Lower leg skin (tissue), 4 donors: ENCODE results near the gene EFCAB11. TPM values are rescaled to one million over a fixed set of nuclear protein-coding genes. Genes with fewer than 3 reads are reported as not detected.

ENCODE experiments used
- DNase-seq, 2 donors: peaks; one replicate each; pipeline ENCODE4 v3.0.0-alpha.2; 2019; ENCODE audit warnings: low spot score in 2 of 2
- H3K4me3 ChIP-seq: fragments of 200-600 bp; sonication (generic); 2 replicates; pipeline ENCODE4 v1.5.1; 2017; ENCODE audit warnings: mild to moderate bottlenecking, low read depth; ENCODE audit not compliant: poor library complexity, severe bottlenecking
- CTCF ChIP-seq, 3 donors: fragments of 450-650 bp; IDR thresholded peaks; one replicate each; pipeline ENCODE4 v1.5.1; 2016; ENCODE audit warnings: antibody characterized with exemption in 3 of 3, mild to moderate bottlenecking in 3 of 3, moderate library complexity in 2 of 3
- POLR2A ChIP-seq, 2 donors: fragments of 450-650 bp; IDR thresholded peaks; one replicate each; pipeline ENCODE4 v1.6.1; 2016 to 2017; ENCODE audit warnings: antibody characterized with exemption in 2 of 2, mild to moderate bottlenecking in 1 of 2, moderate library complexity in 1 of 2
- WGBS, 2 donors: methylation state at CpG; one replicate each; pipeline ENCODE4 v1.1.5; 2018; 5-methylcytosine and 5-hydroxymethylcytosine counted together
- intact Hi-C: fragments of 100-400 bp; cut with DNase I; formaldehyde crosslinking; loops from one replicate; pipeline ENCODE4 v1.15.0; 2023; ENCODE audit warnings: low total_unique reads
- total RNA-seq, 4 donors: library from RNA; depleted of rRNA; stranded (reverse); fragments of >200 nt; gene quantifications; one replicate each; pipeline ENCODE4 v1.1.0, GENCODE V29; 2016

The EFCAB11 gene
- total RNA-seq, 4 donors from 2014 or later: 2.6 to 9.6 (median 4.7) TPM

- intact Hi-C loops: no loop called here
- TF ChIP-seq POLR2A (IDR thresholded peaks at IDR 0.05) (no peak), CTCF (IDR thresholded peaks at IDR 0.05) (no peak)
- WGBS, 2 donors: 84 to 89% methylated on average over 3 of the region's 3 CpGs
- H3K4me3 ChIP-seq: no peak overlapping the region
- DNase-seq: no peak
Measured at GRCh38 chr14:89775946-89776345, 178.6 kb downstream of the EFCAB11 start.

- no peak for DNase-seq
- intact Hi-C loops: no loop called here
- no peak overlapping the region for H3K4me3 ChIP-seq
- TF ChIP-seq POLR2A (IDR thresholded peaks at IDR 0.05): no peak
- no peak for TF ChIP-seq CTCF (IDR thresholded peaks at IDR 0.05)
- WGBS, 2 donors: 62 to 66% methylated on average over 7 of the region's 7 CpGs
Measured at GRCh38 chr14:89775151-89775550, 179.4 kb downstream of the EFCAB11 start.

DNA sequence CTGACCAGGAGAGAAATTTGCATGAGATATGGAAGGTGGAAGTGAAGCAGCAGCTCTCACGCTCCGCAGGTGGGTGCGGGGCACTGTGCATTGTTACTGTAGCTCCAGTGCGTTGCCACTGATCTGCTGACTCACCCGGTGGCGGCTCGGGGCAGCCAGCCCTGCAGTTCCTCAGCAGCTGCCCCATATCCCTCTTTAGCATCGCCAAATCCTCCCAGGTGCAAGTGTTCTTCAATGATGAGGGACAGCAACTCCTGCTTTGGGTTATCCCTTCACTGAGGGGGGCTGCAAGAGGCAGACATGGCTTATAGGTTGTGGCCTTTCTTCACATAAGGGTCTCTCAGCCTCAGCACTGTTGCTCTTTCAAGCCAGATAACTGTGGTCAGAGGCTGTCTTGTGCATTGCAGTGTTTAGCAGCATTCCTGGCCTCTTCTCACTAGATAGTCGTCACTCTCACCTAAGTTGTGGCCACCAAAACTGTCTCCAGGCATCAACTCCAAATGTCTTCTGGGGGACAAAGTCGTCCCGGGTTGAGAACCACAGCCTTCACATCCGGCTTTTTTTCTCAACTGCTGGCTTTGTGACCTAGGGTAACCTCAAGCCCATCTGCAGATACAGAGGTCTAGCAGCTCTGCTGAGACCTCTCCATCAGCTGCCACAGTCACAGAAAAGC, 180.8 kb downstream of the EFCAB11 start:
- intact Hi-C loops: loop anchor here (5.0 kb wide), 1 partner anchor 129 kb away; no protein-coding TSS in a partner anchor
- 61 to 67% methylated on average over 12 of the region's 12 CpGs for WGBS, 2 donors
- DNase-seq: no peak

DNA sequence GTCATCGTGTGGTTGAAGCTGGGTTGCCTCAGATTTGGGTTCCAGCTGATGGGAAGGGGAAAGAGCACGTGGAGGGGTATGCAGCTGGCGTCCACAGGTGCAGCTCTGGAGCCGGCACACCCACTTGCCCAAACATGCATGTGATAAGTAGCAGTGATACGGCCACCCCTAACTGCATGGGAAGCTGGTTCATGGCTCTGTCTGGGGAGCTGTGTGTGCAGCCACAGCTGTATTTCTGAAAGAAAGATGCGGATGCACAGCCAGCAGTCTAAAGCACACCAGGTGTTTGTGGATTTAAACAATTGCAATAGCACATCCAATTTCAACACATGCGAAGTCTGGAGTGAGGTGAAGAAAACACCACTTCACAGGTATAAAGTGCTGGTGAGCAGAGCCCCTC, 181.4 kb downstream of the EFCAB11 start:
- intact Hi-C loops: loop anchor here (5.0 kb wide), 1 partner anchor 129 kb away; no protein-coding TSS in a partner anchor
- 63 to 77% methylated on average over 7 of the region's 7 CpGs for whole genome bisulfite sequencing, 2 donors

More for the DNA sequence above, 180.8 kb downstream of the EFCAB11 start:
- TF ChIP-seq POLR2A (IDR thresholded peaks at IDR 0.05) (no peak), CTCF (IDR thresholded peaks at IDR 0.05) (no peak)
- H3K4me3 ChIP-seq: no peak overlapping the region

GRCh38 chr14:89771251-89771650, 183.3 kb downstream of the EFCAB11 start:
- no peak for DNase-seq
- intact Hi-C loops: loop anchor here (5.0 kb wide), 1 partner anchor 131 kb away; no protein-coding TSS in a partner anchor
- H3K4me3 ChIP-seq: no peak overlapping the region
- TF ChIP-seq POLR2A (IDR thresholded peaks at IDR 0.05) (no peak), CTCF (IDR thresholded peaks at IDR 0.05) (no peak)
- 49 to 56% methylated on average over 3 of the region's 3 CpGs for WGBS, 2 donors

More for the DNA sequence above, 181.4 kb downstream of the EFCAB11 start:
- no peak for DNase-seq
- no peak for TF ChIP-seq POLR2A (IDR thresholded peaks at IDR 0.05)
- TF ChIP-seq CTCF (IDR thresholded peaks at IDR 0.05): no peak
- H3K4me3 ChIP-seq: no peak overlapping the region
